Measurements from ENCODE around the gene CTDSP2. TPM values are rescaled to one million over a fixed set of nuclear protein-coding genes. Genes with fewer than 3 reads are reported as not detected.
"Not testable (repeated sequence)": the region's sequence is repeated elsewhere in the genome, so short reads cannot be mapped to it uniquely, and the experiment has no call there.

Gene CTDSP2
- total RNA-seq, 2 donors from 2014 or later = 90.6 to 97.1 TPM

GRCh38 chr12:57860883-57861282 is 14.4 kb upstream of the CTDSP2 start:
- DNase-seq; intact Hi-C loops (cut with DNase I): not testable (repeated sequence)

GRCh38 chr12:57859121-57859520 is 12.6 kb upstream of the CTDSP2 start:
- DNase-seq (no peak), ATAC-seq (no peak)
- intact Hi-C loops (cut with DNase I) = no loop called here

More at GRCh38 chr12:57860883-57861282, 14.4 kb upstream of the CTDSP2 start:
- not testable (repeated sequence) for ATAC-seq

GRCh38 chr12:57858123-57858522 is 11.6 kb upstream of the CTDSP2 start:
- intact Hi-C loops (cut with DNase I); DNase-seq; ATAC-seq: not testable (repeated sequence)

- intact Hi-C loops (cut with DNase I) = no loop called here
- ATAC-seq (no peak), DNase-seq (no peak)
Observed at GRCh38 chr12:57854965-57855364, 8.4 kb upstream of the CTDSP2 start.

GRCh38 chr12:57853864-57854556 is 7.5 kb upstream of the CTDSP2 start:
- ATAC-seq = no peak

GRCh38 chr12:57852620-57853500 is 6.3 kb upstream of the CTDSP2 start:
- DNase-seq = peak; percentile 58
- peak; percentile 79 to 91 for ATAC-seq
- intact Hi-C loops (cut with DNase I) = no loop called here

More at GRCh38 chr12:57853864-57854556, 7.5 kb upstream of the CTDSP2 start:
- DNase-seq = no peak
- intact Hi-C loops (cut with DNase I) = no loop called here

- ATAC-seq (peak; percentile 51 to 73), DNase-seq (no peak)
- intact Hi-C loops (cut with DNase I) = no loop called here
Observed at GRCh38 chr12:57852200-57852599, 5.7 kb upstream of the CTDSP2 start.

- intact Hi-C loops (cut with DNase I) = no loop called here
- DNase-seq = no peak
- no peak for ATAC-seq
Observed at GRCh38 chr12:57851552-57851951, 5.0 kb upstream of the CTDSP2 start.

GRCh38 chr12:57850854-57851430 is 4.4 kb upstream of the CTDSP2 start:
- DNase-seq (no peak), ATAC-seq (no peak)
- intact Hi-C loops (cut with DNase I) = no loop called here

GRCh38 chr12:57849447-57849846 is 2.9 kb upstream of the CTDSP2 start:
- intact Hi-C loops (cut with DNase I); ATAC-seq: not testable (repeated sequence)

GRCh38 chr12:57849035-57849434 is 2.5 kb upstream of the CTDSP2 start:
- DNase-seq (no peak), ATAC-seq (no peak)
- intact Hi-C loops (cut with DNase I) = no loop called here

More at GRCh38 chr12:57849447-57849846, 2.9 kb upstream of the CTDSP2 start:
- DNase-seq = not testable (repeated sequence)

GRCh38 chr12:57848208-57848607 is 1.7 kb upstream of the CTDSP2 start:
- ATAC-seq (no peak), DNase-seq (no peak)
- intact Hi-C loops (cut with DNase I) = no loop called here

- intact Hi-C loops (cut with DNase I) = no loop called here
- DNase-seq (no peak), ATAC-seq (peak; percentile 28 to 35)
Observed at GRCh38 chr12:57846285-57846576, 298 bp downstream of the CTDSP2 start.

GRCh38 chr12:57845478-57846284 is 848 bp downstream of the CTDSP2 start:
- ATAC-seq = peak; percentile 38 to 48
- intact Hi-C loops (cut with DNase I) = no loop called here
- DNase-seq = peak; percentile 84

GRCh38 chr12:57844709-57845477 is 1.6 kb downstream of the CTDSP2 start:
- intact Hi-C loops (cut with DNase I) = no loop called here
- DNase-seq = peak; percentile 82
- peak; percentile 19 to 43 for ATAC-seq

GRCh38 chr12:57842342-57843294 is 3.9 kb downstream of the CTDSP2 start:
- intact Hi-C loops (cut with DNase I) = no loop called here
- no peak for DNase-seq
- ATAC-seq = no peak

- no peak for ATAC-seq
- DNase-seq = no peak
- intact Hi-C loops (cut with DNase I) = no loop called here
Observed at GRCh38 chr12:57841445-57841844, 5.1 kb downstream of the CTDSP2 start.

Measured in left cardiac atrium (tissue), 4 donors.